PC-3 (cell line): Measurements from ENCODE around the gene TAF3. TPM values are rescaled to one million over a fixed set of nuclear protein-coding genes. Genes with fewer than 3 reads are reported as not detected.

ENCODE experiments used
- ATAC-seq: fragments of 200-7000 bp; cut with Tn5 transposase; 2 replicates; pipeline ENCODE4 v1.9.1; 2020; ENCODE audit warnings: mild to moderate bottlenecking, moderate library complexity
- BruUV-seq: library from RNA; stranded (reverse); fragments of 400-500 nt; replicated peaks from 2 replicates; lab custom pipeline; 2021; lab: Mats Ljungman, UMichigan
- CTCF ChIA-PET: fragments of 300-600 bp; sonication (Branson Sonifier 250); formaldehyde crosslinking; loops from one replicate; lab custom pipeline; 2022; ENCODE audit warnings: antibody characterized with exemption; lab: Charles Lee
- POLR2A ChIA-PET: fragments of 300-600 bp; sonication (Branson Sonifier 250); formaldehyde crosslinking; loops from one replicate; lab custom pipeline; 2022; ENCODE audit warnings: antibody characterized with exemption; ENCODE audit not compliant: unreplicated experiment; lab: Charles Lee
- DNase-seq: peaks from one replicate; pipeline ENCODE4 v3.0.0-alpha.2; 2015
- H2AFZ ChIP-seq: fragments of 300-600 bp; sonication (generic); 2 replicates; pipeline ENCODE4 v1.6.0; 2016; ENCODE audit warnings: antibody characterized with exemption, low read length
- H3F3A ChIP-seq: fragments of 300-600 bp; sonication (generic); one replicate; pipeline ENCODE4 v1.6.0; 2017; ENCODE audit warnings: antibody characterized with exemption, low read length, control low read depth, mild to moderate bottlenecking; ENCODE audit not compliant: unreplicated experiment
- H3K27ac ChIP-seq: fragments of 300-600 bp; sonication (generic); 2 replicates; pipeline ENCODE4 v1.5.1; 2016; ENCODE audit warnings: mild to moderate bottlenecking, low read length
- H3K27me3 ChIP-seq: fragments of 300-600 bp; sonication (generic); 2 replicates; pipeline ENCODE4 v1.6.1; 2016; ENCODE audit warnings: low read length, mixed read lengths
- H3K36me3 ChIP-seq: fragments of 300-600 bp; sonication (generic); 2 replicates; pipeline ENCODE4 v1.6.1; 2016; ENCODE audit warnings: low read depth, mixed run types, low read length, mixed read lengths
- H3K4me1 ChIP-seq: fragments of 300-600 bp; sonication (generic); 2 replicates; pipeline ENCODE4 v1.5.1; 2016; ENCODE audit warnings: low read length; ENCODE audit not compliant: insufficient read depth
- H3K4me2 ChIP-seq: fragments of 300-600 bp; sonication (generic); 2 replicates; pipeline ENCODE4 v1.6.0; 2016; ENCODE audit warnings: low read length
- H3K4me3 ChIP-seq: fragments of 300-600 bp; sonication (generic); 2 replicates; pipeline ENCODE4 v1.5.1; 2016; ENCODE audit warnings: mild to moderate bottlenecking, low read length, mixed read lengths
- H3K79me2 ChIP-seq: fragments of 300-600 bp; sonication (generic); 2 replicates; pipeline ENCODE4 v1.6.1; 2017; ENCODE audit warnings: low read length, mixed read lengths
- H3K9ac ChIP-seq: fragments of 300-600 bp; sonication (generic); 2 replicates; pipeline ENCODE4 v1.6.0; 2016; ENCODE audit warnings: mild to moderate bottlenecking, low read length
- H3K9me2 ChIP-seq: fragments of 300-600 bp; sonication (generic); replicated peaks from 2 replicates; pipeline ENCODE4 v1.6.1; 2016; ENCODE audit warnings: mixed run types, low read length, mixed read lengths
- H3K9me3 ChIP-seq: fragments of 300-600 bp; sonication (generic); 2 replicates; pipeline ENCODE4 v1.6.1; 2016; ENCODE audit warnings: low read length, mixed read lengths
- H4K20me1 ChIP-seq: fragments of 300-600 bp; sonication (generic); 2 replicates; pipeline ENCODE4 v1.6.1; 2016; ENCODE audit warnings: low read length, mixed read lengths
- EZH2 ChIP-seq: fragments of 300-600 bp; sonication (generic); IDR thresholded peaks from one replicate; pipeline ENCODE4 v1.6.1; 2017; ENCODE audit warnings: antibody characterized with exemption, mild to moderate bottlenecking, low read length; ENCODE audit not compliant: unreplicated experiment
- EZH2phosphoT487 ChIP-seq: fragments of 300-600 bp; sonication (generic); IDR thresholded peaks from 2 replicates; pipeline ENCODE4 v1.6.1; 2018; ENCODE audit warnings: mild to moderate bottlenecking, antibody characterized with exemption, low read length, borderline replicate concordance
- intact Hi-C: fragments of 100-400 bp; cut with micrococcal nuclease; formaldehyde crosslinking; loops from 2 replicates; pipeline ENCODE4 v1.9.0; 2023
- total RNA-seq: library from RNA; depleted of rRNA; stranded (reverse); fragments of >200 nt; gene quantifications from 2 replicates; pipeline ENCODE4 v1.2.3, GENCODE V29; 2014
- TF ChIP-seq, protein P1 (sequence below): fragments of 300-600 bp; sonication (generic); conservative IDR thresholded peaks from 2 replicates; pipeline ENCODE4 v1.5.1; 2017; ENCODE audit warnings: antibody characterized with exemption, low read depth, mild to moderate bottlenecking, low read length

The TAF3 gene
- total RNA-seq, 1 experiment from 2014 or later = 2.0 TPM

GRCh38 chr10:7834262-7834661 lies 16.0 kb downstream of the TAF3 start:
- ATAC-seq (no peak), DNase-seq (no peak)
- no peaks in the 10 kb centered on the region for H3K9me2 ChIP-seq
- H3K36me3 ChIP-seq = no peaks in the 10 kb centered on the region
- TF ChIP-seq EZH2 (no peak), EZH2phosphoT487 (no peak)
- TF ChIP-seq, protein P1, sequence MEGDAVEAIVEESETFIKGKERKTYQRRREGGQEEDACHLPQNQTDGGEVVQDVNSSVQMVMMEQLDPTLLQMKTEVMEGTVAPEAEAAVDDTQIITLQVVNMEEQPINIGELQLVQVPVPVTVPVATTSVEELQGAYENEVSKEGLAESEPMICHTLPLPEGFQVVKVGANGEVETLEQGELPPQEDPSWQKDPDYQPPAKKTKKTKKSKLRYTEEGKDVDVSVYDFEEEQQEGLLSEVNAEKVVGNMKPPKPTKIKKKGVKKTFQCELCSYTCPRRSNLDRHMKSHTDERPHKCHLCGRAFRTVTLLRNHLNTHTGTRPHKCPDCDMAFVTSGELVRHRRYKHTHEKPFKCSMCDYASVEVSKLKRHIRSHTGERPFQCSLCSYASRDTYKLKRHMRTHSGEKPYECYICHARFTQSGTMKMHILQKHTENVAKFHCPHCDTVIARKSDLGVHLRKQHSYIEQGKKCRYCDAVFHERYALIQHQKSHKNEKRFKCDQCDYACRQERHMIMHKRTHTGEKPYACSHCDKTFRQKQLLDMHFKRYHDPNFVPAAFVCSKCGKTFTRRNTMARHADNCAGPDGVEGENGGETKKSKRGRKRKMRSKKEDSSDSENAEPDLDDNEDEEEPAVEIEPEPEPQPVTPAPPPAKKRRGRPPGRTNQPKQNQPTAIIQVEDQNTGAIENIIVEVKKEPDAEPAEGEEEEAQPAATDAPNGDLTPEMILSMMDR = no peak
- no peak overlapping the region for H3K27ac ChIP-seq
- intact Hi-C loops = no loop called here
- no peaks in the 10 kb centered on the region for H4K20me1 ChIP-seq
- H3F3A ChIP-seq = no peaks in the 10 kb centered on the region
- H3K4me2 ChIP-seq = no peak overlapping the region
- no peaks in the 10 kb centered on the region for H3K4me1 ChIP-seq
- no peaks in the 10 kb centered on the region for H3K27me3 ChIP-seq
- no peaks in the 10 kb centered on the region for H3K9me3 ChIP-seq
- no TSS peak for BruUV-seq
- CTCF ChIA-PET = no interaction called here
- H3K79me2 ChIP-seq = no peaks in the 10 kb centered on the region
- POLR2A ChIA-PET = no interaction called here
- no peak overlapping the region for H3K9ac ChIP-seq
- H3K4me3 ChIP-seq = no peak overlapping the region
- no peak overlapping the region for H2AFZ ChIP-seq

GRCh38 chr10:7836571-7836970 lies 18.3 kb downstream of the TAF3 start:
- Histone ChIP-seq H4K20me1 (no peaks in the 10 kb centered on the region), H3K9me2 (no peaks in the 10 kb centered on the region), H3K4me3 (no peak overlapping the region), H3K27me3 (no peaks in the 10 kb centered on the region), H3K27ac (no peak overlapping the region), H3K9ac (no peak overlapping the region), H3K4me1 (no peaks in the 10 kb centered on the region), H3K36me3 (no peaks in the 10 kb centered on the region), H3K9me3 (no peaks in the 10 kb centered on the region), H3F3A (no peaks in the 10 kb centered on the region), H2AFZ (no peak overlapping the region), H3K4me2 (no peak overlapping the region), H3K79me2 (no peaks in the 10 kb centered on the region)
- DNase-seq = no peak
- ChIA-PET POLR2A (no interaction called here), CTCF (no interaction called here)
- no peak for ATAC-seq
- no TSS peak for BruUV-seq
- intact Hi-C loops = no loop called here
- no peak for TF ChIP-seq EZH2
- no peak for TF ChIP-seq EZH2phosphoT487
- TF ChIP-seq, protein P1 = no peak

DNA sequence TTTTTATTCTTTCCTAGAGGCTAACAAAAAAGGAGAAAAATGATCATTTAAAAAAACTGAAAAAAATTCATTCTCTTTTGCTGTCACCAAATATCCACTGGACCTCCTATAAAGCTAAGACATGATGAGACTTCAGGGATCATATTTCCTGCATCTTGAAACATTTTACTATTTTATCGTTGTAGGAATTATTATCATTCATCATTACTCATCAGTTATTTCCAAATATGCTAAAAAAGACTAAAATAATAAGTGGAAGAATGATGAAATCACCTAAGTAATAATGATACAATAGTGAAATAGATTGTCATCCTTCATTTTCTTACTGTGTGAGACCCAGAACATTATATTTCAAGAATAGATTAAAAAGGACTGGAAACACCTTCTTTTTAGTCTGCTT lies 28.3 kb downstream of the TAF3 start:
- no peaks in the 10 kb centered on the region for H3F3A ChIP-seq
- no peak overlapping the region for H3K9ac ChIP-seq
- no peak overlapping the region for H3K27ac ChIP-seq
- POLR2A ChIA-PET = no interaction called here
- no TSS peak for BruUV-seq
- no peaks in the 10 kb centered on the region for H3K27me3 ChIP-seq
- no peaks in the 10 kb centered on the region for H3K9me3 ChIP-seq
- H3K79me2 ChIP-seq = no peaks in the 10 kb centered on the region
- CTCF ChIA-PET = no interaction called here
- no peak overlapping the region for H2AFZ ChIP-seq
- H4K20me1 ChIP-seq = no peaks in the 10 kb centered on the region
- H3K4me1 ChIP-seq = no peaks in the 10 kb centered on the region
- no peak overlapping the region for H3K4me2 ChIP-seq
- DNase-seq (no peak), ATAC-seq (no peak)
- no peak overlapping the region for H3K4me3 ChIP-seq
- intact Hi-C loops = no loop called here
- H3K36me3 ChIP-seq = no peaks in the 10 kb centered on the region
- H3K9me2 ChIP-seq = no peaks in the 10 kb centered on the region
- TF ChIP-seq EZH2phosphoT487 (no peak), EZH2 (no peak)
- TF ChIP-seq, protein P1 = no peak
